ENCODE results near the gene COX20. TPM values are rescaled to one million over a fixed set of nuclear protein-coding genes. Genes with fewer than 3 reads are reported as not detected.

COX20 gene
- total and polyA plus RNA-seq, 2 of the 13 experiments (the other 11 are each of a cell fraction or from before 2014, with no cell fraction given), result 34.4 to 95.8 TPM

- TF ChIP-seq, protein P1, sequence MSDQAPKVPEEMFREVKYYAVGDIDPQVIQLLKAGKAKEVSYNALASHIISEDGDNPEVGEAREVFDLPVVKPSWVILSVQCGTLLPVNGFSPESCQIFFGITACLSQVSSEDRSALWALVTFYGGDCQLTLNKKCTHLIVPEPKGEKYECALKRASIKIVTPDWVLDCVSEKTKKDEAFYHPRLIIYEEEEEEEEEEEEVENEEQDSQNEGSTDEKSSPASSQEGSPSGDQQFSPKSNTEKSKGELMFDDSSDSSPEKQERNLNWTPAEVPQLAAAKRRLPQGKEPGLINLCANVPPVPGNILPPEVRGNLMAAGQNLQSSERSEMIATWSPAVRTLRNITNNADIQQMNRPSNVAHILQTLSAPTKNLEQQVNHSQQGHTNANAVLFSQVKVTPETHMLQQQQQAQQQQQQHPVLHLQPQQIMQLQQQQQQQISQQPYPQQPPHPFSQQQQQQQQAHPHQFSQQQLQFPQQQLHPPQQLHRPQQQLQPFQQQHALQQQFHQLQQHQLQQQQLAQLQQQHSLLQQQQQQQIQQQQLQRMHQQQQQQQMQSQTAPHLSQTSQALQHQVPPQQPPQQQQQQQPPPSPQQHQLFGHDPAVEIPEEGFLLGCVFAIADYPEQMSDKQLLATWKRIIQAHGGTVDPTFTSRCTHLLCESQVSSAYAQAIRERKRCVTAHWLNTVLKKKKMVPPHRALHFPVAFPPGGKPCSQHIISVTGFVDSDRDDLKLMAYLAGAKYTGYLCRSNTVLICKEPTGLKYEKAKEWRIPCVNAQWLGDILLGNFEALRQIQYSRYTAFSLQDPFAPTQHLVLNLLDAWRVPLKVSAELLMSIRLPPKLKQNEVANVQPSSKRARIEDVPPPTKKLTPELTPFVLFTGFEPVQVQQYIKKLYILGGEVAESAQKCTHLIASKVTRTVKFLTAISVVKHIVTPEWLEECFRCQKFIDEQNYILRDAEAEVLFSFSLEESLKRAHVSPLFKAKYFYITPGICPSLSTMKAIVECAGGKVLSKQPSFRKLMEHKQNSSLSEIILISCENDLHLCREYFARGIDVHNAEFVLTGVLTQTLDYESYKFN (CRISPR knock-in tag; conservative IDR thresholded peaks at IDR 0.05), result peak; percentile 51
- TF ChIP-seq ARID3A (IDR thresholded peaks at IDR 0.05; ENCODE audit: low read depth, low read length), result 0 out of 2 replicates have a peak, but pooled peaks have one; percentile 29
- peak; percentile 59; the same call in 1 of the 2 replicates for TF ChIP-seq GATAD2A (CRISPR knock-in tag; IDR thresholded peaks at IDR 0.05)
- TF ChIP-seq ARID5B (CRISPR knock-in tag; IDR thresholded peaks at IDR 0.05), result peak; percentile 45
- 0 out of 2 replicates have a peak, but pooled peaks have one; percentile 45 for TF ChIP-seq ZNF558 (CRISPR knock-in tag; IDR thresholded peaks at IDR 0.05; ENCODE audit: borderline replicate concordance)
- TF ChIP-seq MTA1 (CRISPR knock-in tag; IDR thresholded peaks at IDR 0.05; ENCODE audit: borderline replicate concordance), result 0 out of 2 replicates have a peak, but pooled peaks have one; percentile 29
- TF ChIP-seq BHLHE40 (IDR thresholded peaks at IDR 0.05; ENCODE audit: low read length), result no peak
- 0 out of 2 replicates have a peak, but pooled peaks have one; percentile 34 for TF ChIP-seq ELF4 (CRISPR knock-in tag; IDR thresholded peaks at IDR 0.05; ENCODE audit: borderline replicate concordance)
- peak; percentile 27; the same call in 1 of the 2 replicates for TF ChIP-seq ZNF280D (CRISPR knock-in tag; IDR thresholded peaks at IDR 0.05)
- TF ChIP-seq GABPA (IDR thresholded peaks at IDR 0.05; ENCODE audit: low read depth, low read length), result no peak
- peak; percentile 25; the same call in 1 of the 2 replicates for TF ChIP-seq GABPA (CRISPR knock-in tag; IDR thresholded peaks at IDR 0.05; ENCODE audit: low read depth)
- 0 out of 2 replicates have a peak, but pooled peaks have one; percentile 29 for TF ChIP-seq ZGPAT (CRISPR knock-in tag; IDR thresholded peaks at IDR 0.05)
- TF ChIP-seq SALL2 (CRISPR knock-in tag; IDR thresholded peaks at IDR 0.05), result 0 out of 2 replicates have a peak, but pooled peaks have one; percentile 25
- TF ChIP-seq ZNF605 (CRISPR knock-in tag; IDR thresholded peaks at IDR 0.05), result peak; percentile 54; the same call in 1 of the 2 replicates
Measured at GRCh38 chr1:244869364-244869827, 33.9 kb downstream of the COX20 start (continued).

Data from HepG2 (cell line).